HL-60 (cell line): ENCODE results near the gene SLC6A6.

Experiments used
- DNase-seq, 2 experiments: peaks; one replicate each; pipeline ENCODE4 v3.0.0-alpha.2; 2010 to 2020; ENCODE audit warnings: low read depth in 1 of 2, low spot score in 1 of 2
- H3K27ac ChIP-seq: fragments of 250-450 bp; sonication (Bioruptor Pico); replicated peaks from 2 replicates; pipeline ENCODE4 v1.5.1; 2020; ENCODE audit warnings: mild to moderate bottlenecking, moderate library complexity
- H3K27me3 ChIP-seq: fragments of 250-450 bp; sonication (Bioruptor Pico); 2 replicates; pipeline ENCODE4 v1.5.1; 2021; ENCODE audit warnings: mild to moderate bottlenecking, moderate library complexity; ENCODE audit not compliant: insufficient read depth, poor library complexity, severe bottlenecking
- H3K4me3 ChIP-seq: replicated peaks from 2 replicates; pipeline ENCODE4 v1.5.1; 2011; ENCODE audit warnings: mild to moderate bottlenecking, control low read depth, low read length; ENCODE audit not compliant: insufficient read depth
- GABPA ChIP-seq: IDR thresholded peaks from 2 replicates; pipeline ENCODE4 v1.6.1; 2012; ENCODE audit warnings: low read depth
- POLR2AphosphoS5 ChIP-seq: IDR thresholded peaks from 2 replicates; pipeline ENCODE4 v1.6.1; 2012; ENCODE audit warnings: low read depth
- SPI1 ChIP-seq: IDR thresholded peaks from 2 replicates; pipeline ENCODE4 v1.6.1; 2012; ENCODE audit warnings: low read depth, mild to moderate bottlenecking, borderline replicate concordance
- TF ChIP-seq, protein P1 (sequence below): IDR thresholded peaks from 2 replicates; pipeline ENCODE4 v1.6.1; 2012; ENCODE audit warnings: low read depth; ENCODE audit not compliant: insufficient replicate concordance
- TF ChIP-seq, protein P2 (sequence below): IDR thresholded peaks from one replicate; pipeline ENCODE4 v1.5.1; 2011; ENCODE audit warnings: low read length, control low read depth, inconsistent platforms; ENCODE audit not compliant: insufficient read depth

SLC6A6 gene

DNA sequence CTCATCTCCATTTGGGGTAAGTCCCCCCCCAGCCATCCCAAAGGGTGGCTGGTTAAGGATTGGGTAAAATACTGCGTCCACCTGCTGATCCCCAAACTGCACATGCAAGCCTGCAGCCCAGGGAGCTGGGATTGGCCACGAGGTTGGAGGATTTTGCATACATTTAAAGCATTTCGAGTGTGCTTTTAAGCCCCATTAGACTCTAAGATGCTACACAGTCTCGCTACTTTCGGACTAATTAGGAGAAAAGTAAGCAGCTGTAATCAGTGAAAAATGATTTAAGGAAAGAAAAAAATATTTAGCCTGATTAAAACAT, 23.9 kb downstream of the SLC6A6 start:
- no peak overlapping the region for H3K4me3 ChIP-seq
- TF ChIP-seq SPI1 (no peak), GABPA (no peak), POLR2AphosphoS5 (no peak)
- TF ChIP-seq, protein P1, sequence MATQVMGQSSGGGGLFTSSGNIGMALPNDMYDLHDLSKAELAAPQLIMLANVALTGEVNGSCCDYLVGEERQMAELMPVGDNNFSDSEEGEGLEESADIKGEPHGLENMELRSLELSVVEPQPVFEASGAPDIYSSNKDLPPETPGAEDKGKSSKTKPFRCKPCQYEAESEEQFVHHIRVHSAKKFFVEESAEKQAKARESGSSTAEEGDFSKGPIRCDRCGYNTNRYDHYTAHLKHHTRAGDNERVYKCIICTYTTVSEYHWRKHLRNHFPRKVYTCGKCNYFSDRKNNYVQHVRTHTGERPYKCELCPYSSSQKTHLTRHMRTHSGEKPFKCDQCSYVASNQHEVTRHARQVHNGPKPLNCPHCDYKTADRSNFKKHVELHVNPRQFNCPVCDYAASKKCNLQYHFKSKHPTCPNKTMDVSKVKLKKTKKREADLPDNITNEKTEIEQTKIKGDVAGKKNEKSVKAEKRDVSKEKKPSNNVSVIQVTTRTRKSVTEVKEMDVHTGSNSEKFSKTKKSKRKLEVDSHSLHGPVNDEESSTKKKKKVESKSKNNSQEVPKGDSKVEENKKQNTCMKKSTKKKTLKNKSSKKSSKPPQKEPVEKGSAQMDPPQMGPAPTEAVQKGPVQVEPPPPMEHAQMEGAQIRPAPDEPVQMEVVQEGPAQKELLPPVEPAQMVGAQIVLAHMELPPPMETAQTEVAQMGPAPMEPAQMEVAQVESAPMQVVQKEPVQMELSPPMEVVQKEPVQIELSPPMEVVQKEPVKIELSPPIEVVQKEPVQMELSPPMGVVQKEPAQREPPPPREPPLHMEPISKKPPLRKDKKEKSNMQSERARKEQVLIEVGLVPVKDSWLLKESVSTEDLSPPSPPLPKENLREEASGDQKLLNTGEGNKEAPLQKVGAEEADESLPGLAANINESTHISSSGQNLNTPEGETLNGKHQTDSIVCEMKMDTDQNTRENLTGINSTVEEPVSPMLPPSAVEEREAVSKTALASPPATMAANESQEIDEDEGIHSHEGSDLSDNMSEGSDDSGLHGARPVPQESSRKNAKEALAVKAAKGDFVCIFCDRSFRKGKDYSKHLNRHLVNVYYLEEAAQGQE, result no peak
- TF ChIP-seq, protein P2, sequence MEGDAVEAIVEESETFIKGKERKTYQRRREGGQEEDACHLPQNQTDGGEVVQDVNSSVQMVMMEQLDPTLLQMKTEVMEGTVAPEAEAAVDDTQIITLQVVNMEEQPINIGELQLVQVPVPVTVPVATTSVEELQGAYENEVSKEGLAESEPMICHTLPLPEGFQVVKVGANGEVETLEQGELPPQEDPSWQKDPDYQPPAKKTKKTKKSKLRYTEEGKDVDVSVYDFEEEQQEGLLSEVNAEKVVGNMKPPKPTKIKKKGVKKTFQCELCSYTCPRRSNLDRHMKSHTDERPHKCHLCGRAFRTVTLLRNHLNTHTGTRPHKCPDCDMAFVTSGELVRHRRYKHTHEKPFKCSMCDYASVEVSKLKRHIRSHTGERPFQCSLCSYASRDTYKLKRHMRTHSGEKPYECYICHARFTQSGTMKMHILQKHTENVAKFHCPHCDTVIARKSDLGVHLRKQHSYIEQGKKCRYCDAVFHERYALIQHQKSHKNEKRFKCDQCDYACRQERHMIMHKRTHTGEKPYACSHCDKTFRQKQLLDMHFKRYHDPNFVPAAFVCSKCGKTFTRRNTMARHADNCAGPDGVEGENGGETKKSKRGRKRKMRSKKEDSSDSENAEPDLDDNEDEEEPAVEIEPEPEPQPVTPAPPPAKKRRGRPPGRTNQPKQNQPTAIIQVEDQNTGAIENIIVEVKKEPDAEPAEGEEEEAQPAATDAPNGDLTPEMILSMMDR, result no peak
- no peaks in the 10 kb centered on the region for H3K27me3 ChIP-seq
- no peak for DNase-seq
- peak overlapping the region; percentile 53; the same call in 1 of the 2 replicates for H3K27ac ChIP-seq

DNA sequence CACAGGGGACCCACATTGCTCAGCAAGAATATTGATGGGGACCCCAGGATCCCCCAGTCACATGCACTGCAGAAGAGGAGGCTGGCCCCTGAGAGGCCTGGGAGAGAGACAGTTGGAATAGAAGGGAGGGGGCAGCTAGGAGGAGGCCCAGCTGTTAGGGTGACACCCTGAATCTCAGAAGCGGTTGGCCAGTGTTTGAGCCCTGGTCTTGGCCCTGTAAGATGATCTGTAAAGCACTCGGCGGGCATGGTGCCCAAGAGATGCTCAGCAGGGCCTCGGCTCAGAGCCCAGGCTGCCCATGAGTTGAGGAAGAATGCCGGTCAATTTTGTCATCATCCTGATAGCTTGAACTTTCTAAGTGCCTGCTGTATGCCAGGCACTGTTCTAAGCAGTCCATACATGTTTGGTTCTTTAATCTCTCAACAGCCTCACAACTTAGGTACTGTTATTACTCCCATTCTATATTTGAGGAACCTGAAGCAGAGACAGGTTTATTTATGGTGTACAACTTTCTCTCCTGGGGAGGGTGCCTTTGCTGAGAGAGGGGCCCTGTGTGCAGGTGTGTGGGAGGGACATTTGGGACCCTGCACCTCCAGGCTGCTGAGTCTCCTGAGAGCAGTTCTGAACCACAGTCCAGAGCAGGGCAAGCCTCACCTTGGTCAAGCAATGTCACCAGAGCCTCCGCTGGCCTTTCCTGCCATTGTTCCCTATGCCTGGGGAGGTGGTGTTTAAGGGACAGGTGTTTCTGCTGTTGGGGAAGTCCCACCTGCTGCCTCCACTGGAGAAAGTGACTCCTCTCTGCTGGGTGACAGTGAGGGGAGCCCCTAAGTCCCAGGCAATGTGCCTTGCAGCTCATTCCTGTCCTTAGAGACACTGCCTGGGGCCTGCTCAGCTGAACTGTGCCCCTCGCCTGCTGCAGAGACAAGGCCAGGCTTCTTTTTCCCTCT, 26.0 kb downstream of the SLC6A6 start:
- TF ChIP-seq SPI1 (no peak), POLR2AphosphoS5 (no peak), GABPA (no peak)
- TF ChIP-seq, protein P1, result no peak
- TF ChIP-seq, protein P2, result no peak
- DNase-seq, result no peak
- no peaks in the 10 kb centered on the region for H3K27me3 ChIP-seq
- H3K27ac ChIP-seq, result no peak overlapping the region
- H3K4me3 ChIP-seq, result no peak overlapping the region

DNA sequence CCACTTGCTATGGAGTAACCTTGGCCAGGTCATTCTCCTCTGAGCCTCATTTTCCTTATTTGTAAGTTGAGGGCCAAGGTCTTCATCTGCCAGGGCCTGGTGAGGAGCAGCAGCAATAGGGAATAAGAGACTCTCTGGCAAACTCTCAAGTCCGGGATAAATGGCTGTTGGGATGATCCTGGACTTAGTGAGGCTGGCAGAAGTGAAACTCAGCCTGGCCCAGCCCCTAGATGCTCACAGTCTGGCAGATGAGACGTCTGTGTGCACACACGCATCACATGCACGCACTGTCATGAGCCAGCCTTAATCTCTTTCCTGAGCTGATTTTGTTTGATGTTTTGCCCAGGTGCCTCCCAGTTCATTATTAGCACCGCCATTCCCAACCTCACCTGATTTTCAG, 26.8 kb downstream of the SLC6A6 start:
- TF ChIP-seq, protein P2, result no peak
- TF ChIP-seq, protein P1, result no peak
- TF ChIP-seq SPI1 (no peak), POLR2AphosphoS5 (no peak), GABPA (no peak)
- DNase-seq, result no peak
- Histone ChIP-seq H3K4me3 (no peak overlapping the region), H3K27ac (no peak overlapping the region), H3K27me3 (no peaks in the 10 kb centered on the region)
